Amniotic epithelial cell (primary cell): ENCODE data around the gene COASY.
"Not testable (repeated sequence)": the region's sequence is repeated elsewhere in the genome, so short reads cannot be mapped to it uniquely, and the experiment has no call there.

Experiments used
- DNase-seq: peaks from one replicate; pipeline ENCODE4 v3.0.0-alpha.2; 2010; ENCODE audit warnings: low read depth

The COASY gene

GRCh38 chr17:42553161-42553818, 8.7 kb upstream of the COASY start:
- peak; percentile 48 for DNase-seq

GRCh38 chr17:42553866-42554249, 8.1 kb upstream of the COASY start:
- DNase-seq = no peak

GRCh38 chr17:42554250-42555121, 7.5 kb upstream of the COASY start:
- DNase-seq = peak; percentile 72

GRCh38 chr17:42555122-42555622, 6.8 kb upstream of the COASY start:
- no peak for DNase-seq

GRCh38 chr17:42555961-42556617, 5.9 kb upstream of the COASY start:
- DNase-seq = not testable (repeated sequence)

GRCh38 chr17:42559075-42559474, 2.9 kb upstream of the COASY start:
- DNase-seq = no peak

- no peak for DNase-seq
Measured at GRCh38 chr17:42560246-42560645, 1.7 kb upstream of the COASY start.

- DNase-seq = peak; percentile 42
Measured at GRCh38 chr17:42562388-42563142, 617 bp downstream of the COASY start.

- DNase-seq = no peak
Measured at GRCh38 chr17:42563143-42563509, 1.2 kb downstream of the COASY start.

- DNase-seq = no peak
Measured at GRCh38 chr17:42563543-42563942, 1.6 kb downstream of the COASY start.

- DNase-seq = no peak
Measured at GRCh38 chr17:42563950-42564349, 2.0 kb downstream of the COASY start.

- no peak for DNase-seq
Measured at GRCh38 chr17:42564815-42565522, 3.0 kb downstream of the COASY start.

- DNase-seq = no peak
Measured at GRCh38 chr17:42565523-42566214, 3.7 kb downstream of the COASY start.

GRCh38 chr17:42566215-42566882, 4.4 kb downstream of the COASY start:
- no peak for DNase-seq

GRCh38 chr17:42566883-42567573, 5.1 kb downstream of the COASY start, which contains the start of gene MLX:
MLX (plus strand) TSS chr17:42567100; CDS start chr17:42567125, 25 bp downstream.
- DNase-seq = peak; percentile 75

- no peak for DNase-seq
Measured at GRCh38 chr17:42568341-42569111, 6.6 kb downstream of the COASY start.

GRCh38 chr17:42571435-42572225, 9.7 kb downstream of the COASY start:
- no peak for DNase-seq

GRCh38 chr17:42573095-42573494, 11.1 kb downstream of the COASY start:
- DNase-seq = no peak
